Fibroblast of lung (primary cell): ENCODE results near the gene LAPTM5.
"Not testable (repeated sequence)": the region's sequence is repeated elsewhere in the genome, so short reads cannot be mapped to it uniquely, and the experiment has no call there.

ENCODE experiments used
- CTCF ChIP-seq, 2 donors: IDR thresholded peaks in 1 of 2; conservative IDR thresholded peaks in 1 of 2; 1 replicate in 1 of 2; 2 replicates in 1 of 2; pipeline ENCODE4 v1.5.1; 2011 to 2012; ENCODE audit warnings: low read length in 2 of 2, control low read depth in 1 of 2, inconsistent platforms in 1 of 2, low read depth in 1 of 2, mild to moderate bottlenecking in 1 of 2
- EZH2 ChIP-seq: IDR thresholded peaks from 2 replicates; pipeline ENCODE4 v1.5.1; 2012; ENCODE audit warnings: low read length, control low read depth, mild to moderate bottlenecking; ENCODE audit errors: missing control alignments

GRCh38 chr1:30766948-30767347, 9.4 kb upstream of the LAPTM5 start:
- not testable (repeated sequence) for TF ChIP-seq CTCF (conservative IDR thresholded peaks at IDR 0.05 in 1 of 2, IDR thresholded peaks at IDR 0.05 in 1 of 2; ENCODE audit: low read depth in 1 of 2, low read length in 2 of 2); EZH2
